GM12878 (cell line): Measurements from ENCODE around the gene MMP19. TPM values are rescaled to one million over a fixed set of nuclear protein-coding genes. Genes with fewer than 3 reads are reported as not detected.

Experiments
- ATAC-seq: fragments of 200-7000 bp; cut with Tn5 transposase; 3 replicates; pipeline ENCODE4 v1.9.1; 2020; ENCODE audit warnings: mild to moderate bottlenecking, moderate library complexity
- BruUV-seq: library from RNA; stranded (reverse); fragments of 400-500 nt; replicated peaks from 2 replicates; lab custom pipeline; 2021; lab: Mats Ljungman, UMichigan
- CTCF ChIA-PET: fragments of 300-600 bp; sonication (Branson Sonifier 250); formaldehyde crosslinking; extraction: SDS; loops from one replicate; lab custom pipeline; 2021; ENCODE audit warnings: inconsistent platforms; lab: Yijun Ruan, JAX
- POLR2A ChIA-PET: fragments of 350-600 bp; formaldehyde crosslinking; extraction: SDS; loops from one replicate; lab custom pipeline; 2021; ENCODE audit warnings: inconsistent platforms; lab: Charles Lee
- RAD21 ChIA-PET: fragments of 300-600 bp; sonication (Branson Sonifier 250); formaldehyde crosslinking; loops from one replicate; lab custom pipeline; 2023; ENCODE audit warnings: antibody characterized with exemption; ENCODE audit not compliant: unreplicated experiment; lab: Charles Lee
- SMC1A ChIA-PET: fragments of 300-600 bp; sonication (Branson Sonifier 250); formaldehyde crosslinking; loops from one replicate; lab custom pipeline; 2023; ENCODE audit not compliant: unreplicated experiment, uncharacterized antibody; lab: Charles Lee
- DNase-seq: peaks from one replicate; pipeline ENCODE4 v3.0.0-alpha.2; 2011; ENCODE audit warnings: low read depth, low spot score
- FAIRE-seq: peaks from 3 replicates; lab custom pipeline; 2011; peaks lifted over from hg19 to GRCh38; lab: Jason Lieb, UNC
- H2AFZ ChIP-seq: 2 replicates; pipeline ENCODE4 v1.6.0; 2011; ENCODE audit warnings: low read depth, low read length, control low read depth; ENCODE audit not compliant: control insufficient read depth
- H3K27ac ChIP-seq: 2 replicates; pipeline ENCODE4 v1.5.1; 2011; ENCODE audit warnings: control low read depth; ENCODE audit not compliant: control insufficient read depth, insufficient read depth
- H3K27me3 ChIP-seq, 2 experiments: replicated peaks in 1 of 2; 2 replicates each; pipeline versions ENCODE4 v1.6.0 to v1.6.1; 2011; ENCODE audit warnings: low read length in 1 of 2; ENCODE audit not compliant: control insufficient read depth in 2 of 2, insufficient read depth in 2 of 2
- H3K36me3 ChIP-seq, 2 experiments: 2 replicates each; pipeline ENCODE4 v1.5.1; 2011; ENCODE audit warnings: low read length in 1 of 2; ENCODE audit not compliant: control insufficient read depth in 2 of 2, insufficient read depth in 2 of 2
- H3K4me1 ChIP-seq: 2 replicates; pipeline ENCODE4 v1.6.1; 2011; ENCODE audit warnings: mild to moderate bottlenecking, low read length, moderate library complexity, mixed read lengths; ENCODE audit not compliant: control insufficient read depth, insufficient read depth
- H3K4me2 ChIP-seq: 2 replicates; pipeline ENCODE4 v1.6.0; 2011; ENCODE audit warnings: control low read depth; ENCODE audit not compliant: control insufficient read depth, insufficient read depth
- H3K4me3 ChIP-seq: fragments of 200-600 bp; sonication (generic); 2 replicates; pipeline ENCODE4 v1.5.1; 2016
- H3K79me2 ChIP-seq: 2 replicates; pipeline ENCODE4 v1.6.0; 2011; ENCODE audit warnings: low read length; ENCODE audit not compliant: control insufficient read depth, insufficient read depth
- H3K9ac ChIP-seq: 2 replicates; pipeline ENCODE4 v1.8.0; 2011; ENCODE audit warnings: low read length, control low read depth, mixed read lengths; ENCODE audit not compliant: control insufficient read depth, insufficient read depth
- H3K9me3 ChIP-seq: replicated peaks from 3 replicates; pipeline ENCODE4 v1.5.1; 2011; ENCODE audit warnings: mild to moderate bottlenecking, low read length; ENCODE audit not compliant: control insufficient read depth, insufficient read depth
- H4K20me1 ChIP-seq: 2 replicates; pipeline ENCODE4 v1.6.0; 2011; ENCODE audit not compliant: control insufficient read depth, insufficient read depth
- ASH2L ChIP-seq: fragments of 300-600, 200-600 bp; sonication (generic); IDR thresholded peaks from 2 replicates; pipeline ENCODE4 v1.6.1; 2017; ENCODE audit warnings: low read depth, mild to moderate bottlenecking, borderline replicate concordance
- ATF2 ChIP-seq: IDR thresholded peaks from 2 replicates; pipeline ENCODE4 v1.6.1; 2012; ENCODE audit warnings: low read length, inconsistent platforms
- CBX5 ChIP-seq: sonication (generic); IDR thresholded peaks from 2 replicates; pipeline ENCODE4 v1.6.1; 2016; ENCODE audit warnings: low read depth, moderate library complexity, mild to moderate bottlenecking, inconsistent platforms
- ESRRA ChIP-seq: IDR thresholded peaks from 2 replicates; pipeline ENCODE4 v1.6.1; 2012; ENCODE audit warnings: mild to moderate bottlenecking, low read length, improper control_type of control experiment
- RAD51 ChIP-seq: fragments of 450-650 bp; IDR thresholded peaks from 2 replicates; pipeline ENCODE4 v1.6.1; 2016; ENCODE audit warnings: moderate library complexity, mild to moderate bottlenecking, inconsistent platforms
- RELA ChIP-seq: fragments of 450-650 bp; IDR thresholded peaks from 2 replicates; pipeline ENCODE4 v1.8.0; 2014; ENCODE audit warnings: borderline replicate concordance; ENCODE audit not compliant: partially characterized antibody
- SIX5 ChIP-seq: IDR thresholded peaks from 2 replicates; pipeline ENCODE4 v1.6.1; 2011; ENCODE audit warnings: mild to moderate bottlenecking, low read depth, low read length, moderate library complexity; ENCODE audit not compliant: severe bottlenecking
- SKIL ChIP-seq: fragments of 450-650 bp; IDR thresholded peaks from 2 replicates; pipeline ENCODE4 v1.6.1; 2017; ENCODE audit warnings: mild to moderate bottlenecking, low read depth, inconsistent platforms; ENCODE audit not compliant: poor library complexity, severe bottlenecking
- ZBTB11 ChIP-seq: fragments of 450-650 bp; formaldehyde crosslinking; IDR thresholded peaks from 2 replicates; pipeline ENCODE4 v1.5.0; 2022; ENCODE audit warnings: mild to moderate bottlenecking, missing genetic modification characterization
- WGBS: methylation state at CpG from one replicate; pipeline ENCODE4 v1.1.6; 2016; ENCODE audit warnings: low lambda C conversion rate; ENCODE audit not compliant: insufficient replicate concordance, insufficient coverage; ENCODE audit errors: missing lambda C conversion rate; 5-methylcytosine and 5-hydroxymethylcytosine counted together
- in situ Hi-C: fragments of 300-500 bp; cut with MboI; formaldehyde crosslinking; loops from 9 replicates; pipeline ENCODE4 v1.14.3; 2018; ENCODE audit warnings: mixed read lengths
- intact Hi-C: fragments of 100-400 bp; cut with micrococcal nuclease; formaldehyde crosslinking; loops from one replicate; pipeline ENCODE4 v1.14.2; 2022; ENCODE audit not compliant: unreplicated experiment
- polyA plus RNA-seq, 11 experiments: library from polyadenylated mRNA; depleted of rRNA in 4 of 11; unstranded in 6 of 11; stranded (reverse) in 5 of 11; fragments of >200 nt; fragmentation: Nextera tagmentation in 4 of 11; fragmentation: Illumina TruSeq in 1 of 11; extraction: Ambion mirVana in 4 of 11; extraction: Trizol in 1 of 11; gene quantifications; 1 replicate in 1 of 11; 2 replicates in 10 of 11; pipeline versions ENCODE4 v1.2.1 to v1.2.3, GENCODE V29; 2011 to 2016; ENCODE audit warnings: inconsistent platforms in 2 of 11, missing spikeins in 2 of 11, low read depth in 1 of 11
- total RNA-seq, 4 experiments: library from RNA; depleted of rRNA in 3 of 4; stranded (reverse); fragments of >200 nt in 3 of 4; fragmentation: Illumina TruSeq in 1 of 4; extraction: Trizol in 1 of 4; gene quantifications; 2 replicates each; pipeline versions ENCODE4 v1.2.1 to v1.2.3, GENCODE V29; 2013 to 2021

Gene MMP19
- total and polyA plus RNA-seq, 10 of the 15 experiments (the other 5 are each of a cell fraction or from before 2014, with no cell fraction given), result 0.03 to 0.04 (median 0.04) TPM; not detected in 7

GRCh38 chr12:55862286-55862685, 19.6 kb upstream of the MMP19 start:
- no peak overlapping the region for H3K4me2 ChIP-seq
- TF ChIP-seq SKIL (no peak), ASH2L (no peak), SIX5 (no peak), RELA (no peak)
- POLR2A ChIA-PET, result interaction anchor here (0.6 kb wide), 1 partner anchor 10 kb away, joined by 4 read pairs; no protein-coding TSS in a partner anchor
- H3K4me1 ChIP-seq, result no peaks in the 10 kb centered on the region
- no peaks in the 10 kb centered on the region for H3K79me2 ChIP-seq
- no TSS peak for BruUV-seq
- no peak overlapping the region for H3K9ac ChIP-seq
- ATAC-seq, result no peak
- H4K20me1 ChIP-seq, result no peaks in the 10 kb centered on the region
- RAD21 ChIA-PET, result no interaction called here
- intact Hi-C loops, result no loop called here
- in situ Hi-C loops, result no loop called here
- H2AFZ ChIP-seq, result no peak overlapping the region
- H3K36me3 ChIP-seq, result no peaks in the 10 kb centered on the region
- H3K27ac ChIP-seq, result no peak overlapping the region
- no peak for DNase-seq
- SMC1A ChIA-PET, result no interaction called here
- CTCF ChIA-PET, result interaction anchor here (0.7 kb wide), 1 partner anchor 12 kb away, joined by 3 read pairs; no protein-coding TSS in a partner anchor
- no peak for FAIRE-seq
- no peak overlapping the region for H3K4me3 ChIP-seq
- H3K9me3 ChIP-seq, result peaks cover 3% of the 10 kb centered on the region; the same call in 1 of the 3 replicates
- no peaks in the 10 kb centered on the region for H3K27me3 ChIP-seq

- ChIA-PET POLR2A (interaction anchor here (0.6 kb wide), 1 partner anchor 359 kb away, joined by 5 read pairs; no protein-coding TSS in a partner anchor), RAD21 (no interaction called here), CTCF (interaction anchor here (0.7 kb wide), 1 partner anchor 12 kb away, joined by 3 read pairs; no protein-coding TSS in a partner anchor), SMC1A (interaction anchor here (1.4 kb wide), 1 partner anchor 64 kb away, joined by 7 read pairs; no protein-coding TSS in a partner anchor)
- Histone ChIP-seq H3K27ac (no peak overlapping the region), H3K4me3 (no peak overlapping the region), H3K9me3 (peaks cover 3% of the 10 kb centered on the region; the same call in 1 of the 3 replicates), H3K27me3 (no peaks in the 10 kb centered on the region), H4K20me1 (no peaks in the 10 kb centered on the region), H3K9ac (no peak overlapping the region), H2AFZ (no peak overlapping the region), H3K4me1 (no peaks in the 10 kb centered on the region), H3K36me3 (no peaks in the 10 kb centered on the region), H3K79me2 (no peaks in the 10 kb centered on the region), H3K4me2 (no peak overlapping the region)
- WGBS, result 60% methylated on average over 3 of the region's 3 CpGs
- ATAC-seq (no peak), DNase-seq (no peak), FAIRE-seq (no peak)
- in situ Hi-C loops, result no loop called here
- BruUV-seq, result no TSS peak
- intact Hi-C loops, result no loop called here
- TF ChIP-seq ESRRA, result no peak
- TF ChIP-seq RAD51, result no peak
- TF ChIP-seq ZBTB11 (CRISPR knock-in tag), result no peak
- TF ChIP-seq ATF2, result no peak
- TF ChIP-seq CBX5, result no peak
These were observed 19.1 kb upstream of the MMP19 start for GRCh38 chr12:55861871-55862270.
